ENCODE results near the gene CRHR2. TPM values are rescaled to one million over a fixed set of nuclear protein-coding genes. Genes with fewer than 3 reads are reported as not detected.

Gene CRHR2
- total and polyA plus RNA-seq, 2 experiments from 2014 or later = 0.14 to 1.4 TPM

DNA sequence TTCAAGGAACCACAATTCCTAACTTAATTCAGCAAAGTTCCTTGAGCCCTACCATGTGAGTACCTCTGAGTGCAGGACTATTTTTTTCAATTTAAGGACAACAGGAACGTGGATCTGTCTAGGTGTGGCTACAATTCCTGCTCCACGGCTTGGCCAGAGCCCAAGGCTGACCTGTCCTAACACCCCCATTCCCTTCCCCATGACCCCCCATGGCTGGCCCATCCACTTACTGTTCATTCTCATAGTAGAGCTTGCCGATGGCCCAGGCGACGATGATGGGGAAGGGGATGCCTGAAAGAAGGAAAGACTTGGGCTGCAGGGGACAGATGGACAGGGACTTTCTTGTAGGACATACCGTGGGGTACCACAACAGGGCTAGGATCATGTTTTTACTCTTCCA lies 20.3 kb downstream of the CRHR2 start:
- Histone ChIP-seq H3K36me3 (ENCODE audit: insufficient read depth) (no peaks in the 10 kb centered on the region), H3K4me2 (no peak overlapping the region), H3F3A (replicated peaks; ENCODE audit: low read depth) (no peaks in the 10 kb centered on the region), H3K27ac (ENCODE audit: low read depth) (no peak overlapping the region), H3K4me1 (ENCODE audit: insufficient read depth) (no peaks in the 10 kb centered on the region), H3K27me3 (ENCODE audit: insufficient read depth) (no peaks in the 10 kb centered on the region), H3K9me2 (ENCODE audit: insufficient read depth) (0 out of 2 replicates have a peak, but pooled peaks cover 5% of the 10 kb centered on the region), H3K4me3 (no peak overlapping the region), H4K20me1 (replicated peaks; ENCODE audit: insufficient read depth) (no peaks in the 10 kb centered on the region), H2AFZ (no peak overlapping the region), H3K79me2 (replicated peaks; ENCODE audit: insufficient read depth) (no peaks in the 10 kb centered on the region)
- no peak for TF ChIP-seq NANOG (IDR thresholded peaks at IDR 0.05; ENCODE audit: borderline replicate concordance)
- TF ChIP-seq EZH2phosphoT487 (IDR thresholded peaks at IDR 0.05; ENCODE audit: unreplicated experiment) = no peak
- TF ChIP-seq, protein P1, sequence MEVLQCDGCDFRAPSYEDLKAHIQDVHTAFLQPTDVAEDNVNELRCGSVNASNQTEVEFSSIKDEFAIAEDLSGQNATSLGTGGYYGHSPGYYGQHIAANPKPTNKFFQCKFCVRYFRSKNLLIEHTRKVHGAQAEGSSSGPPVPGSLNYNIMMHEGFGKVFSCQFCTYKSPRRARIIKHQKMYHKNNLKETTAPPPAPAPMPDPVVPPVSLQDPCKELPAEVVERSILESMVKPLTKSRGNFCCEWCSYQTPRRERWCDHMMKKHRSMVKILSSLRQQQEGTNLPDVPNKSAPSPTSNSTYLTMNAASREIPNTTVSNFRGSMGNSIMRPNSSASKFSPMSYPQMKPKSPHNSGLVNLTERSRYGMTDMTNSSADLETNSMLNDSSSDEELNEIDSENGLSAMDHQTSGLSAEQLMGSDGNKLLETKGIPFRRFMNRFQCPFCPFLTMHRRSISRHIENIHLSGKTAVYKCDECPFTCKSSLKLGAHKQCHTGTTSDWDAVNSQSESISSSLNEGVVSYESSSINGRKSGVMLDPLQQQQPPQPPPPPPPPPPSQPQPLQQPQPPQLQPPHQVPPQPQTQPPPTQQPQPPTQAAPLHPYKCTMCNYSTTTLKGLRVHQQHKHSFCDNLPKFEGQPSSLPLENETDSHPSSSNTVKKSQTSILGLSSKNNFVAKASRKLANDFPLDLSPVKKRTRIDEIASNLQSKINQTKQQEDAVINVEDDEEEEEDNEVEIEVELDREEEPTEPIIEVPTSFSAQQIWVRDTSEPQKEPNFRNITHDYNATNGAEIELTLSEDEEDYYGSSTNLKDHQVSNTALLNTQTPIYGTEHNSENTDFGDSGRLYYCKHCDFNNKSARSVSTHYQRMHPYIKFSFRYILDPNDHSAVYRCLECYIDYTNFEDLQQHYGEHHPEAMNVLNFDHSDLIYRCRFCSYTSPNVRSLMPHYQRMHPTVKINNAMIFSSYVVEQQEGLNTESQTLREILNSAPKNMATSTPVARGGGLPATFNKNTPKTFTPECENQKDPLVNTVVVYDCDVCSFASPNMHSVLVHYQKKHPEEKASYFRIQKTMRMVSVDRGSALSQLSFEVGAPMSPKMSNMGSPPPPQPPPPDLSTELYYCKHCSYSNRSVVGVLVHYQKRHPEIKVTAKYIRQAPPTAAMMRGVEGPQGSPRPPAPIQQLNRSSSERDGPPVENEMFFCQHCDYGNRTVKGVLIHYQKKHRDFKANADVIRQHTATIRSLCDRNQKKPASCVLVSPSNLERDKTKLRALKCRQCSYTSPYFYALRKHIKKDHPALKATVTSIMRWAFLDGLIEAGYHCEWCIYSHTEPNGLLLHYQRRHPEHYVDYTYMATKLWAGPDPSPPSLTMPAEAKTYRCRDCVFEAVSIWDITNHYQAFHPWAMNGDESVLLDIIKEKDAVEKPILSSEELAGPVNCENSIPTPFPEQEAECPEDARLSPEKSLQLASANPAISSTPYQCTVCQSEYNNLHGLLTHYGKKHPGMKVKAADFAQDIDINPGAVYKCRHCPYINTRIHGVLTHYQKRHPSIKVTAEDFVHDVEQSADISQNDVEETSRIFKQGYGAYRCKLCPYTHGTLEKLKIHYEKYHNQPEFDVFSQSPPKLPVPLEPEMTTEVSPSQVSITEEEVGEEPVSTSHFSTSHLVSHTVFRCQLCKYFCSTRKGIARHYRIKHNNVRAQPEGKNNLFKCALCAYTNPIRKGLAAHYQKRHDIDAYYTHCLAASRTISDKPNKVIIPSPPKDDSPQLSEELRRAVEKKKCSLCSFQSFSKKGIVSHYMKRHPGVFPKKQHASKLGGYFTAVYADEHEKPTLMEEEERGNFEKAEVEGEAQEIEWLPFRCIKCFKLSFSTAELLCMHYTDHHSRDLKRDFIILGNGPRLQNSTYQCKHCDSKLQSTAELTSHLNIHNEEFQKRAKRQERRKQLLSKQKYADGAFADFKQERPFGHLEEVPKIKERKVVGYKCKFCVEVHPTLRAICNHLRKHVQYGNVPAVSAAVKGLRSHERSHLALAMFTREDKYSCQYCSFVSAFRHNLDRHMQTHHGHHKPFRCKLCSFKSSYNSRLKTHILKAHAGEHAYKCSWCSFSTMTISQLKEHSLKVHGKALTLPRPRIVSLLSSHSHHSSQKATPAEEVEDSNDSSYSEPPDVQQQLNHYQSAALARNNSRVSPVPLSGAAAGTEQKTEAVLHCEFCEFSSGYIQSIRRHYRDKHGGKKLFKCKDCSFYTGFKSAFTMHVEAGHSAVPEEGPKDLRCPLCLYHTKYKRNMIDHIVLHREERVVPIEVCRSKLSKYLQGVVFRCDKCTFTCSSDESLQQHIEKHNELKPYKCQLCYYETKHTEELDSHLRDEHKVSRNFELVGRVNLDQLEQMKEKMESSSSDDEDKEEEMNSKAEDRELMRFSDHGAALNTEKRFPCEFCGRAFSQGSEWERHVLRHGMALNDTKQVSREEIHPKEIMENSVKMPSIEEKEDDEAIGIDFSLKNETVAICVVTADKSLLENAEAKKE (CRISPR knock-in tag; IDR thresholded peaks at IDR 0.05) = no peak
- TF ChIP-seq ZNF114 (CRISPR knock-in tag; IDR thresholded peaks at IDR 0.05) = no peak
- TF ChIP-seq, protein P2, sequence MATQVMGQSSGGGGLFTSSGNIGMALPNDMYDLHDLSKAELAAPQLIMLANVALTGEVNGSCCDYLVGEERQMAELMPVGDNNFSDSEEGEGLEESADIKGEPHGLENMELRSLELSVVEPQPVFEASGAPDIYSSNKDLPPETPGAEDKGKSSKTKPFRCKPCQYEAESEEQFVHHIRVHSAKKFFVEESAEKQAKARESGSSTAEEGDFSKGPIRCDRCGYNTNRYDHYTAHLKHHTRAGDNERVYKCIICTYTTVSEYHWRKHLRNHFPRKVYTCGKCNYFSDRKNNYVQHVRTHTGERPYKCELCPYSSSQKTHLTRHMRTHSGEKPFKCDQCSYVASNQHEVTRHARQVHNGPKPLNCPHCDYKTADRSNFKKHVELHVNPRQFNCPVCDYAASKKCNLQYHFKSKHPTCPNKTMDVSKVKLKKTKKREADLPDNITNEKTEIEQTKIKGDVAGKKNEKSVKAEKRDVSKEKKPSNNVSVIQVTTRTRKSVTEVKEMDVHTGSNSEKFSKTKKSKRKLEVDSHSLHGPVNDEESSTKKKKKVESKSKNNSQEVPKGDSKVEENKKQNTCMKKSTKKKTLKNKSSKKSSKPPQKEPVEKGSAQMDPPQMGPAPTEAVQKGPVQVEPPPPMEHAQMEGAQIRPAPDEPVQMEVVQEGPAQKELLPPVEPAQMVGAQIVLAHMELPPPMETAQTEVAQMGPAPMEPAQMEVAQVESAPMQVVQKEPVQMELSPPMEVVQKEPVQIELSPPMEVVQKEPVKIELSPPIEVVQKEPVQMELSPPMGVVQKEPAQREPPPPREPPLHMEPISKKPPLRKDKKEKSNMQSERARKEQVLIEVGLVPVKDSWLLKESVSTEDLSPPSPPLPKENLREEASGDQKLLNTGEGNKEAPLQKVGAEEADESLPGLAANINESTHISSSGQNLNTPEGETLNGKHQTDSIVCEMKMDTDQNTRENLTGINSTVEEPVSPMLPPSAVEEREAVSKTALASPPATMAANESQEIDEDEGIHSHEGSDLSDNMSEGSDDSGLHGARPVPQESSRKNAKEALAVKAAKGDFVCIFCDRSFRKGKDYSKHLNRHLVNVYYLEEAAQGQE (IDR thresholded peaks at IDR 0.05; ENCODE audit: unreplicated experiment) = no peak
- no peak overlapping the region for H3K4me3 Mint-ChIP-seq
- DNase-seq (ENCODE audit: low spot score) (no peak), ATAC-seq (no peak)
- no peak overlapping the region for H3K27ac Mint-ChIP-seq
- H3K4me1 Mint-ChIP-seq = peaks cover 8% of the 10 kb centered on the region
- peaks cover 9% of the 10 kb centered on the region for H3K27me3 Mint-ChIP-seq (ENCODE audit: insufficient read depth, low read depth, poor library complexity)
- H3K9me3 Mint-ChIP-seq = no peaks in the 10 kb centered on the region
- H3K36me3 Mint-ChIP-seq (ENCODE audit: low read depth) = no peaks in the 10 kb centered on the region

Data from GM23338 (cell line).